Measurements from ENCODE around the gene GAL.

The GAL gene

DNA sequence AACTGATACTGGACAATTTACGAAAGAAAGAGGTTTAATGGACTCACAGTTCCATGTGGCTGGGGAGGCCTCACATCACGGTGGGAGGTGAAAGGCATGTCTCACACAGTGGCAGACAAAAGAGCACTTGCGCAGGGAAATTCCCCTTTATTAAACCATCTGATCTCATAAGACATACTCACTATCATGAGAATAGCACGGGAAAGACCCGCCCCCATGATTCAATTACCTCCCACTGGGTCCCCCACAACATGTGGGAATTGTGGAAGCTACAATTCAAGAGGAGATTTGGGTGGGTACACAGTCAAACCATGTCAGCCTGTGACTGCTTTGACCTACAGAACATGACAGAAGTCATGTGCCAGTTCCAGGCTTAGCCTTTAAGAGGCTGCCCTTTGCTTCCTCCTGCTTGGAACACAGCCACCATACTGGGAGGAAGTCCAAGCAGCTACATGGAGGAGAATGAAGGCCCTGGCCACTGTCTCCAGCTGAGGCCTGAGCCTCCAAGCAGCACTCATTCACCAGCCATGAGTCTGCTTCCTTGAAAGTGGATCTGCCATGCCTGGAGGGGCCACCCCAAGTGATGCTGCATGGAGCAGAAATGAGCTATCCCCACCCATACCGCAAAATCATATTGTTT, 10.9 kb upstream of the GAL start:
- in situ Hi-C loops (cut with HindIII; ENCODE audit: low pct_ligation_motif_present, low pct_unique_long_range_greater_than_20kb, low sequenced_read_pairs): no loop called here
- DNase-seq: peak; percentile 5

DNA sequence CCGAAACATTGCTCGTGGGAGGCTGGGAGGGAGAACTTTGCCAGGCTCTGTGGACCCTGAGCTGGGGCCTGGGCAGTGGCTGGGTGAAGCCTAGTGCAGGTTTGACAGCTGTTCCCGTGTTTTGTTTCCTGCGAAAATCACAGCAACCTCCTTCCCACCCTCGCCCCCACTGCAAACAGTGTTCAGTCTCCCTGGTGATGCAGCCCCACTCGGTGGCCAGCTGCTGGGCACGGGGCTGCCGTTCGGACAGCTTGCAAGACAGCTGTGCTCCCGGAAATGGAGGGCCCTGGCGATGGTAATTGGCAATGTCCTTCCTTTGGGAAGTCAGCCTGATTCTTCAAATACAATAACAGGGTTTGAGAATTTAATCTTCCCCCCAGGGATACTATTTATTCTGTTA, 10.4 kb upstream of the GAL start:
- in situ Hi-C loops (cut with HindIII; ENCODE audit: low pct_ligation_motif_present, low pct_unique_long_range_greater_than_20kb, low sequenced_read_pairs): no loop called here
- no peak for DNase-seq

DNA sequence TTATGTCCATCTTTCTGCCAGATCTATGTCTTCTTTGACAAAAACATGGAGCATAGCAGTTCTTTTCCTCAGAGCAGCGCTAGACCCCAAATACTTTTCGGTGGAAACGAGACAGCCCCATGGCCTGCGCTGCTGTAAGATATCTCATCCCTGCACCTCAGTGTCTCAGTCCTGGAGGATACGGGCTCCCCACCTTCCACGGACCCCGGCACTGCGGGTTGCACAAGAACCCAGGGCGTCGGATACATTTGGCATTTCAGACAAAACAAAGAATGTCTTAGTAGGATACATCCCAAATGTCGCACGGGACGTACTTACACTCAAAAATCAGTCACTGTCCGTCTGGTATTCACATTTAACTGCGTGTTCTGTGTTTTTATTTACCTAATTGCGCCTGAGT, 9.9 kb upstream of the GAL start:
- DNase-seq: no peak
- in situ Hi-C loops (cut with HindIII; ENCODE audit: low pct_ligation_motif_present, low pct_unique_long_range_greater_than_20kb, low sequenced_read_pairs): no loop called here

DNA sequence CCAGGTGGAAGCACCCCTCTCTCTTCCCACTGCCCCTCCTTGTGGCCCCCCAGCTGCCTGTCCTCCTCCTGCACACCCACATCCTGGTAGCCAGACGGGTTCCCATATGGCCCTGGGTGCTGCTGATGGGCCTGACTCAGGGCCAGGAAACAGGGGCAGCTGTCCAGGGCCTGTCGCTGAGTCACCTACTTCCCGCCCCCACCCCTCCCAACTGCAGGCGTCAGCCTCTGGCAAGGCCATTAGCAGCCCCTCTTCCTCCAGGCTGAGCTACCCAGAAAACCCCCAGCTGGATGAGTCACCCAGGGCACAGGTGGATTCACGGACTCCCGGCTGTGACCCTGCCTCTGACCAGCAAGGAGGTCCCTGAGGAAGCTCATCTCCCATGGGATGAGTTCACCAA, 6.9 kb upstream of the GAL start:
- DNase-seq: peak; percentile 75
- in situ Hi-C loops (cut with HindIII; ENCODE audit: low pct_ligation_motif_present, low pct_unique_long_range_greater_than_20kb, low sequenced_read_pairs): no loop called here

DNA sequence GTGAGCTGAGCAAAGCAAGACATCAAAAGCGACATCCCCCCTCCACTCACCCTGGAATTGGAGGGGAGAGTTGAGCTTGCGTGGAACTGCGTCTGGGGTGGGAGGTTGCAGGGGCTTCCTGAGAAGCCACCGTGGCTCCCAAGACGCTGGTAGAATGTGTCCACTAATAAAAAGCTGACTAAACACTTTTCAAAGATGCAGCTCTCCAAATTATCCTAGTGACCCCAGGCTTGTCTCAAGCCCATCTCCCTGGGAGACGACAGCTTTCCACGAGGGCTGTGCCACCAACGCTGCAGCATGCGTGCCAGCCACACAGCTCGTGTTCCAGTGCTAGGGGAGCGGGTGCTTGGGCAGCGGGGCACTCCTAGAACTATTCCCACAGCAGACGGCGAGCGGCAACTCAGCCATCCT, 6.3 kb upstream of the GAL start:
- in situ Hi-C loops (cut with HindIII; ENCODE audit: low pct_ligation_motif_present, low pct_unique_long_range_greater_than_20kb, low sequenced_read_pairs): no loop called here

DNA sequence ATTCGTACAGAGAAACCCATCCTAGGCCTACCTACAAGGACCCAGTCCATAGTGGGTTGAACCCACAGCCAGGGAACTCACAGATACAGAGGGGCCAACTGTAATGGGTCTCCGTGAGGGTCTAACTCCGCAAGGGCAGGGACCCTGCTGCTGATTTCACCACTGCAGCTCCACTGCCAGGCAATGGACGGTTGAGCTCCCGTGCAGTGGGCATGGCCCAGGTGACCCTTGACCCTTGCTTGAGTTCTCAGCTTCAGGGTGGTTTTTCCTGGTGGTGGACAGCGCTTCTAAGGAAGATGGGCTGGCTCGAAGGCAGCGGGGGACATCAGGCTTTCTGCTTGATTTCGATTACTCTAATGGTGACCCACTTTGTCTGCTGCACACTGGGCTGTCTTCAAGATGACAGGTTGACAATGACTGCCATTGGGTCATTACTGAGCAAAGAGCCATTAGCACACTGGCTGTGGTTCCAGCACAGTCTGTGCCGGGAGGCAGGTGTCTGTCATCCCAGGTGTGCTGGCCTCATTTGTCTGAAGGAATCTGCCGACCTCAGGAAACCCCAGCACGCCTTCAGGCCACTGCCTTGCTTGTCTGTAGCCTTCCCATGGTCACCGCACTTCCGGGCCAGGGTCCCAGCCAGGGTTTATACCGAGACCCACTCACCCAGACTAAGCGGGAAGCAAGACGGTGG, 3.7 kb upstream of the GAL start:
- DNase-seq: no peak
- in situ Hi-C loops (cut with HindIII; ENCODE audit: low pct_ligation_motif_present, low pct_unique_long_range_greater_than_20kb, low sequenced_read_pairs): no loop called here

More for the DNA sequence above, 6.3 kb upstream of the GAL start:
- no peak for DNase-seq

DNA sequence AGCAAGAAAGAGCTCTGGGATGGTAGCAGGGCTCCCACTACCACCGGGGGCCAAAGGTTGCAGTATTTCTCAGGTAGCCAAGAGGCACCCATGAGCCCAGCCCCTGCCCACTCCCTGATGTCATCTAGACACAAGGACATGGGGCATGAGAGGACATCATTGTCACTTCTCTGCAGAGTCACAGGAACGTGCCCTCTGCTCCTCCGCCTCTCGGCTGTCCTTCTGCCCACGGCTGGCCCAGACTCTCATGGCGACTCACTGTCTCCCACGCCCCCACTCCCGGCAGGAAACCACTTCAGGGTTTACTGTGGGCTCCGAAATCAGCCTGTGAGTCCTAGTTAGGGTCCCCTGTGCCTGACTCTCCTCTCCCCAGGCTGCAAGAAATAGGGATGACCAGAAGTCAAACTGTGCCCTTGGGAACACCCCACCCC, 1.8 kb upstream of the GAL start:
- in situ Hi-C loops (cut with HindIII; ENCODE audit: low pct_ligation_motif_present, low pct_unique_long_range_greater_than_20kb, low sequenced_read_pairs): no loop called here
- DNase-seq: no peak

DNA sequence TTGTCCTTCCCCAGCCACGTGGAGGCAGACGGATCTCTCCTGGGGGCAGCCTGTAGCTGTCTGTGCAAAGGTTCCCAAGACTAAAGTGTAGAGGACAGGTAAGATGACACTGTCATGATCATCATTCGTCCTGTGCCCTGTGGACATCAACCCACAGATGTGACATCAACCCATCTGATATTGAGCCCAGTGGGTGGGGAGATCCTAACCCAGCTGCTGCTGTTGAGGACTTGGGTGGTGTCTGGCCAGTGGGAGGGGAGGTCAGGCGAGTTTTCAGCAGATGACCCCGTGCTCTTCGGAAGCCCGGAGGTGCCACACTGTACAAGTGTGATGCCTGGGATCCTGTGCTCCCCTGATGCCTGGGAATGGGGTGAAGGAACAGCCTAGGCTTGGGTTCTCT, 1.2 kb upstream of the GAL start:
- in situ Hi-C loops (cut with HindIII; ENCODE audit: low pct_ligation_motif_present, low pct_unique_long_range_greater_than_20kb, low sequenced_read_pairs): no loop called here
- no peak for DNase-seq

DNA sequence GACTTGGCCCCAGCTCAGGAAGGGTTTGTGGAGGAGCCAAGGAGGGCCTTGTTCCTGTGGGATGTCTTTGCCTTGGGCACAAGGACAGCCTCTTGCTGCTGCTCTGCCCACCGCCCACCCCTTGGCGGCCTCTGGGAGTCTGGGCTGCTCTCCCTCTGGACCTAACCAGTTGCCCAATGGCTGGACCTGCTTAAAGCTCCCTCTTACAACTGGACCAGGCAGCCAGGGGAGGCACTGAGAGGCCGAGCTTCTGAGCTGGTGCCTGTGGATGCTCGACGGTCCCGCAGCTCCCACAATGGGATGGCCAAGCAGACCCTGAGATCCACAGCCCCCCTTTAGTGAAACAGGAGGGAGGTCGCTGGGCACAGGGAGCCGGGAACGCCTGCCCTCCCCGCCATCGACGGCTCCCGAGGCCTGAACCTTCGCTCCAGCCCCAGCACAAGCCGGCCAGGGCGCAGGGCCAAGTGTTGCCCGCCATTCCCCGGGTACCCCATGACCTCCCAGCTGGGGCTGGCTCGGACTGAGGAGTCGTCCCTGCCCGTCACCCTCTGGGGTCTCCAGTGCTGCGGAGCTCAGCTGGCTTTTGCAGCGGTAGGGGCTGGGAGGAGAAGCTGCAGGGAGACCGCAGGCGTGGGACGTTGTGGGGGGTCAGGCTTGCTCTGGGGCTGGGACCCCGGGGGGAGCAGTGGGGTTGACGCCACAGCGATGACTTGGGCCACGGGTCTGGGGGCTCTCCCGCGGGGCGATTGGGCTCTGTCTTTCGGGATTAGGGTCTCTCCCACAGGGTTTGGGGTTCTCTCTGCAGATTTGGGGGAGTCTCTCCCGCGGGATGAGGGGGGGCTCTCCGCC, 584 bp upstream of the GAL start:
- no peak for DNase-seq
- in situ Hi-C loops (cut with HindIII; ENCODE audit: low pct_ligation_motif_present, low pct_unique_long_range_greater_than_20kb, low sequenced_read_pairs): no loop called here

DNA sequence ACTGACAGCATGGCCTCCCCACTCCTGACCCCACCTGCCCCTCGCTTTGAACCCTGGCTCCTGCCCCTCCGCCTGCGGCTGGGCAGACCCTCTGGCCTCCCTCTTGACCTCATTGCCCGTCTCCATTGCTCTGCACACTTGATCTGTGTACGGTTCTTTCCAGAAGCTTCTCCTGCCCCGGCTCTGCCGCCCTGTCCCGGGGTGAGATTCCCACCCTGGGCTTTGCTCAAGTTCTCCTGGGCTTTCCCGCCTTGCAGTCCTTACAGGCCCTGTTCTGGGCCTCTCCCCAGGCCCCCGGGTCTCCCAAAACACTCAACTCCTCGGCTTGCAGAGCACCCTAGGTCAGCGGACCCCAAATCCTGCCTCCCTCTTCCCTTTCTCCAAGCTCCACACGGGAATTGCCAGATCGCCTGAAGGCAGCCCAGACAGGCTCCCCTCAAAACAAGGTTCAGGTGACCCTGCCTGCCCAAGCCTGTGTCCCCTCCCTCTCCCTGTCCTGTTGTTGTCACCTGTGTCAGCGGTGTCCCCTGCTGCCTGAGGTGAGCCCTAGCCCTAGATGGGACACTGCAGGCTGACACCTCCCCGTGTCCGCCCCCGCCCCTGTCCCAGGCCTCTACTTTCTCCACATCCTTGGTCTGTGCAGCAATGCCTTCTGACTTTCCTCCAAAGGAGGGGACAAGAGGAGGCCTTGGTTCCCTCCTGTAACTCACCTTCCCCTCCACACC, 1.5 kb downstream of the GAL start:
- no peak for DNase-seq
- in situ Hi-C loops (cut with HindIII; ENCODE audit: low pct_ligation_motif_present, low pct_unique_long_range_greater_than_20kb, low sequenced_read_pairs): no loop called here

DNA sequence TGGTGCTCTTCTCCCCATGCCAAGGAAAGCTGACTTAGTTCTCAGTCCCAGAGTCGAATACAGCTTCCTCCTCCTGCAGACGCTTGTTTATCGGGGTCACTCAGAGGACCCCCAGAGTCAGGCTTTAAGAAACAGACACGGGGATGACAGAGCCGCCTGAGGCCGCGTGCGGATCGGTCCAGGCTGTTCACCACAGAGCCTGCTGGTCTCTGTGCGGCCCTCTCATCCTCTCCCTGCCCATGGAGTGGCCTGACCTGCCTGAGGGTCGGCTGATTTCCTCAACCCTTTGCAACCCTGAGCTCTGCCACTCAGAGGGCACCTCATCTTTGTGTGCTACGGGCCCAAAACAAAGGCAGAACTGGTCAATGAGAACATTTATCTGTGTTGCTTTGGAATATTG, 2.1 kb downstream of the GAL start:
- no peak for DNase-seq
- in situ Hi-C loops (cut with HindIII; ENCODE audit: low pct_ligation_motif_present, low pct_unique_long_range_greater_than_20kb, low sequenced_read_pairs): no loop called here

DNA sequence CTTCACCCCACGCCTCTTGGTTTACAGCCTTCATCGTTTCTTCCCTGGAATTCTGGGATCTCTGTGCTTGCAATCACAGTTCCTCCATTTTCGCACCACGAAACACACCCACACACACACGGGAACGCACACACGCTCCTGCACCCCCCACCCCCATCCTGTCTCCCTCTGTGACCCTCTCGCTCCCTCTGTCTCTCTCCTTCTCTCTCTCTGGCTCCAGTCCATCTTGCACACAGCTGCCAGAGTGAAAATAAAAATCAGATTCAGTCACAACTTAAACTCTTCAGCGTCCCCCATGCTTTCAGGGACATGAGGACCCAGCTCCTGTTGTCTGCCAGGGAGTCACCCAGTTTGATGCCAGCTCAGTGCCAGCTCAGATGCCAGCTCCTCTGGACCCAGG, 3.0 kb downstream of the GAL start:
- in situ Hi-C loops (cut with HindIII; ENCODE audit: low pct_ligation_motif_present, low pct_unique_long_range_greater_than_20kb, low sequenced_read_pairs): no loop called here
- DNase-seq: no peak

DNA sequence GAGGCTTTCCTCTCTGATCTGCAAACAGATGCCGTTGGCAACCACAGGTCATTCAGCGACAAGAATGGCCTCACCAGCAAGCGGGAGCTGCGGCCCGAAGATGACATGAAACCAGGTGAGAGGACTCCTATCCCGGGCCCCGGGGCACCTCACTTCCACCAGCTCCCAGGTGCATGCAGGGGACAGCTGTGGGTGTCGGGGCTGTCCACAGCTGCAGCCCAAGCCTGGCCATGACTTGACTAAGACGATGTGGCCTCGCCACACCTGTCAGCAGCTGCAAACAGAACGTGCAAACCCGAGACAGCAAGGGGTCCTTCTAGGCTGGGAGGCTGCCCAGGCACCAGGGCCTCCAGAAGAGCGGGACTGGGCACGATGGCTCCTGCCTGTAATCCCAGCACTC, 3.6 kb downstream of the GAL start:
- in situ Hi-C loops (cut with HindIII; ENCODE audit: low pct_ligation_motif_present, low pct_unique_long_range_greater_than_20kb, low sequenced_read_pairs): no loop called here
- DNase-seq: no peak

DNA sequence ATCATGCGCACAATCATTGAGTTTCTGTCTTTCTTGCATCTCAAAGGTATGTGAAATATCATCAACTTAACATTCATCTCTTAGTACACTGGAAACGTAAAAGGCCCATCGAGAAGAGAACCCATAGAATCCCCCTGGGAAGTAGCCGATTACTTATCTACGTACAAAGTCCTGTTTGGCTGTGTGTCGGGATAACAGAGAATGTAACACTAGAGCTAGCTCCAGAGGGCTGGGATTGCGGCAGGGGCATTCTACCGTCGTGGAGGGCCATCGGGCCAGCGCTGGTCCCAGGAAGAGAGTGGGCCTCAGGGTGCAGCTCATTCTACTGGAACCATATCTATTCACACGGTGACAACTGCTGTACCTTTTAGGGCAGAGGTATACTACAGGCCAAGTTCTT, 4.5 kb downstream of the GAL start:
- in situ Hi-C loops (cut with HindIII; ENCODE audit: low pct_ligation_motif_present, low pct_unique_long_range_greater_than_20kb, low sequenced_read_pairs): no loop called here
- no peak for DNase-seq

DNA sequence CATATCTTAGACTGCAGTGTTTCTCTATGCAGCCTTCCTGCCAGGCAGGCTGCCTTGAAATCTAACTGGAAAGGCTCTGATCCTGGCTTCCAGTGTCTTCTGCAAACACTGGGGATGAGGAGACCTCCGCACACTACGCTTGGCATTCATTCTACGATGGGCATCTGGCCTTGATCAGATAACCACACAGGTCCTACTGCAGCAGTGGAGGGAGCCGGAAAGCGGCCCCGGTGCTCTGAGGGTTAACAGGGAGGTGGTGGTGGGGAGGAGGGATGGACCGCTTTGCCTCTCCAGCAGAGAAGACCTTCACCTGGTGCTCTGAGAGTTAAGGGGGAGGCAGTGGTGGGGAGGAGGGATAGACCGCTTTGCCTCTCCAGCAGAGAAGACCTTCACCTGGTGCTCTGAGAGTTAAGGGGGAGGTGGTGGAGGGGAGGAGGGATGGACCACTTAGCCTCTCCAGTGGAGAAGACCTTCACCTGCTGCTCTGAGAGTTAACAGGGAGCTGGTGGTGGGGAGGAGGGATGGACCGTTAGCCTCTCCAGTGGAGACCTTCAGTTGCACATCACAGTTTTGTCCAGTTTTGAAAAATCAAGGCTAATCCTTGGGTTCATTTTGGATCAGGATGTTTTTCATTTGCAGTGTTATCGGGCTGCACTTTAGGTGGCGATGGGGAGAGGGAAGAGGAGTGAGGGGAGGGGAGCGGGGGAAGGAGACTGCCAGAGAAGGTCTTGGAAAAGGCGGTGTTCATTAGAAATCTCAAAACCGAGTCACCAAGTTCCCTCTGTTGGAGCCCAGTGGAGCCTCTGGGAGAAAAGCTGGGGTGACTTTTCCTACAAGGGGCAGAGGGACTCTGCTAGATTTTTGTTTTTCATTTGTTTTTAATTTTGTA, 5.6 kb downstream of the GAL start:
- no peak for DNase-seq
- in situ Hi-C loops (cut with HindIII; ENCODE audit: low pct_ligation_motif_present, low pct_unique_long_range_greater_than_20kb, low sequenced_read_pairs): no loop called here

DNA sequence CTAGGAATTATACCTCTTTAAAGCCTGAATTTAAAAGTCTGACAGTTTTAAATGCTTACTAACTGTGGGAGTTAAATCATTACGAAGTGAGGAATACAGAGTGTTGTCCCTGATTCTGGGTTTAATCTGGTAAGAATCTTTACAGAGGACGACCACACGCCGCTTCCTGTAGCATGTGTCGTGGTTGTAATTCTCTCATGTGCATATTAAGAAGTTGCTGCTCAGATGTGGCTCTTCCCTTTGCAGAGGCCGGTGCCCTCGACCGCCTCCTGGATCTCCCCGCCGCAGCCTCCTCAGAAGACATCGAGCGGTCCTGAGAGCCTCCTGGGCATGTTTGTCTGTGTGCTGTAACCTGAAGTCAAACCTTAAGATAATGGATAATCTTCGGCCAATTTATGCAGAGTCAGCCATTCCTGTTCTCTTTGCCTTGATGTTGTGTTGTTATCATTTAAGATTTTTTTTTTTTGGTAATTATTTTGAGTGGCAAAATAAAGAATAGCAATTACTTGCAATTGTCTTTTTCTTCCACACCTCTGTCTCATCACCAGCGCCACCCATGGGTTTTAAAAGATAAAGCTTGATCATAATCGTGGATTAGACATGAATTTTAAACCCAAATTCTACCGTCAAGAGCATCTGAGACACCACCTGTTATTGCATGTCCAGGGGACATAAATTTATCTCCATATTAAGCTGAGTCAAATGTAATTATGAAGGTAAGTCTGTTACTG, 6.5 kb downstream of the GAL start:
- DNase-seq: no peak
- in situ Hi-C loops (cut with HindIII; ENCODE audit: low pct_ligation_motif_present, low pct_unique_long_range_greater_than_20kb, low sequenced_read_pairs): no loop called here

DNA sequence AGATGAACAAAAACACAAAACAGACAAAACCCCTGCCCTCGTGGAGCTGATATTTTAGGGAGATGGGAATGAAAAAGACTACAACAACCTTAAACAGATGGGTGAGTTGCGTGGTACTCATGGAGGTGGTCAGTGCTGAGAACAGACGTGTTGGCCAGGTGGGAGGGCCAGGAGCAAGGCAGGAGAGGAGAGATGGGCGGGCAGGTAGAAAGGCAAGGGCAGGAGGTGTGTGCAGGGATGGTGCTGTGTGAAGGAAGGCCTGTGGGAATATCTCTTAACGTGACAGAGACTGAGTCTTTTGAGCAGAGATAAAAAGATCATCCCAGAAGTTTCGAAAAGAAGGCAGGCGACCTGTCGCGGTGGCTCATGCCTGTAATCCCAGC, 7.0 kb downstream of the GAL start:
- in situ Hi-C loops (cut with HindIII; ENCODE audit: low pct_ligation_motif_present, low pct_unique_long_range_greater_than_20kb, low sequenced_read_pairs): no loop called here
- no peak for DNase-seq

DNA sequence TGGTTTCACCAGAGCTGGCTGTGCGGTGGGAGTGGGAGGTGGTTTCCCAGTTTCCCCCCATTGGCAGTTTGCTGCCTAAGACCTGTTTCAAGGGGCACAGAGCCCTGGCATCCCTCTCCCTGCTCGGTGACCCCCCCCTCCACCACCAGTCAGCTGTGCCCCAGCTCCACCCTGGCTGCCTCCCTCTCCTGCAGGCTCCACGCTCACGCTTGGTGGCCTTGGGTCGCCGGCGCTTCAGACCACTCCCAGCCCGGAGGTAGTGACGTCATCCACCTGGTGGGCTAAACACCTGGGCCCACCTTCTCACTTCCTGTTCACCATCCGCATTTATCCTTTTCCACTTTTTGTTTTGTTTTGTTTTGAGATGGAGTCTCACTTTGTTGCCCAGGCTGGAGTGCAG, 7.8 kb downstream of the GAL start:
- in situ Hi-C loops (cut with HindIII; ENCODE audit: low pct_ligation_motif_present, low pct_unique_long_range_greater_than_20kb, low sequenced_read_pairs): no loop called here
- DNase-seq: no peak

Data from ACHN (cell line).